Activated T-helper 1 cell treated with Interleukin-2 at 50 U/mL for 16 hours (primary cell): ENCODE measurements around the gene ZNF80.
A peak's percentile ranks its signal among the peaks of the same experiment; 100 is the strongest.
"Not testable (repeated sequence)": the region's sequence is repeated elsewhere in the genome, so short reads cannot be mapped to it uniquely, and the experiment has no call there.

Experiments
- DNase-seq: peaks from one replicate; pipeline ENCODE4 v3.0.0-alpha.2; 2020; ENCODE audit warnings: low read depth

Gene ZNF80

DNA sequence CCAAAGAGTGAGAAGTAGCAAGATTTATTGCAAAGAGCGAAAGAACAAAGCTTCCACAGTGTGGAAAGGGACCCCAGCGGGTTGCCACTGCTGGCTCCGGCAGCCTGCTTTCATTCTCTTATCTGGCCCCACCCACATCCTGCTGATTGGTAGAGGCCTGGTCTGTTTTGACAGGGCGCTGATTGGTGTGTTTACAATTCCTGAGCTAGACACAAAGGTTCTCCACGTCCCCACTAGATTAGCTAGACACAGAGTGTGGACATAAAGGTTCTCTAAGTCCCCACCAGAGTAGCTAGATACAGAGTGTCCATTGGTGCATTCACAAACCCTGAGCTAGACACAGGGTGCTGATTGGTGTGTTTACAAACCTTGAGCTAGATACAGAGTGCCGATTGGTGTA lies at the start of gene ZNF80:
TSS of gene ZNF80 (minus strand) at position 101 of the 400 bp plus-strand sequence. CDS start 504 bp downstream, outside the sequence.
- DNase-seq = not testable (repeated sequence)

DNA sequence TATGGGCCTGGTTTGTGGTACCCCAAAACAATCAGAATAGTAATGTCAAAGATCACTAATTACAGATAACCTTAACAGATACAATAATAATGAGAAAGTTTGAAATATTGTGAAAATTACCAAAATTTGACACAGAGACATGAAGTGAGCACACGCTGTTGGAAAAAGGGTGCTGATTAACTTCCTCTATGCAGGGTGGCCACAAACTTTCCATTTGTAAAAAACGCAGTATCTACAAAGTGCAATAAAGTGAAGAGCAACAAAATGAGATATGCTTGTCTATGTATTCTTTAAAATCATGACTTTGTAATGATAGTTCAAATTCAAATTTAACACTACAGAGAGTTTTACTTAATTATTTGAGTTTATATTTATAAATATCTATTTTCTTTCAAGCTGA lies 48.9 kb upstream of the ZNF80 start:
- DNase-seq = no peak

DNA sequence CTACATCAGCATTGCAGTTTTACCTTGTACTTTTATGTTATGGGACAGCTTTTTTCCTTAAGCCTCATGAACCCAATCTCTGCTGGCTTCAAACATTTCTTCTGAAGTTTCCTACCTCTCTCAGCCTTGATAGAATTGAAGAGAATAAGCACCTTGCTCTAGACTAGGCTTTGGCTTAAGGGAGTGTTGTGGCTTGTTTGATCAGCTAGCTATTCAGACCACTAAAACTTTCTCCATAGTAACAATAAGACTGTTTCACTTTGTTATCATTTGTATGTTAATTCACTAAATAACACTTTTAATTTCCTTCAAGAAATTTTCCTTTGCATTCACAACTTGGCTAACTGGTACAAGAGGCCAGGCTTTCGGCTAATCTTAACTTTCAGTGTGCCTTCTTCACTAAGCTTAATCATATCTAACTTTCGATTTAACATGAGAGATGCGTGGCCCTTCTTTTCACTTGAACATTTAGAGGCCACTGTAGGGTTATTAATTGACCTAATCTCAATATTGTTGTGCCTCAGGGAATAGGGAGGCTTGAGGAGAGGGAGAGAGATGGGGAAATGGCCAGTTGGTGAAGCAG lies 48.4 kb upstream of the ZNF80 start:
- no peak for DNase-seq

DNA sequence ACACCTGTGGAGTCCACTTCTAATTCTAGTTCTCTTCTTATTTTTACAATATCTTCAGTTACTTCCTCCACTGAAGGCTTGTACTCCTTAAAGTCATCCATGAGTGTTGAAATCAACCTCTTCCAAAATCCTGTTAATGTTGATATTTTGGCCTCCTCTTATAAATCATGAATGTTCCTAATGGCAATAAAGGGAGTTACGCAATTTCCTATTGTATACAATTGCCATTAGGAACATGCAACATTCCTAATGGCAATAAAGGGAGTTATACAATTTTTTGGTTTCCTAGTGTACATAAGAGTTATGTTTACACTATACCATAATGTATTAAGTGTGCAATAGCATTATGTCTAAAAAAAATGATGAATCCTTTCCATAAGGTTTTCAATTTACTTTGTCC lies 47.3 kb upstream of the ZNF80 start:
- no peak for DNase-seq

DNA sequence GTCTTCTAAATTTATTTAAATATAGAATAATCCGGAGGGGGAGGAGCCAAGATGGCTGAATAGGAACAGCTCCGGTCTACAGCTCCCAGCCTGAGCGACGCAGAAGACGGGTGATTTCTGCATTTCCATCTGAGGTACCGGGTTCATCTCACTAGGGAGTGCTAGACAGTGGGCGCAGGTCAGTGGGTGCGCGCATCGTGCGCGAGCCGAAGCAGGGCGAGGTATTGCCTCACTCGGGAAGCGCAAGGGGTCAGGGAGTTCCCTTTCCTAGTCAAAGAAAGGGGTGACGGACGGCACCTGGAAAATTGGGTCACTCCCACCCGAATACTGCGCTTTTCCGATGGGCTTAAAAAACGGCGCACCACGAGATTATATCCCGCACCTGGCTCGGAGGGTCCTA lies 39.5 kb upstream of the ZNF80 start:
- DNase-seq = not testable (repeated sequence)

DNA sequence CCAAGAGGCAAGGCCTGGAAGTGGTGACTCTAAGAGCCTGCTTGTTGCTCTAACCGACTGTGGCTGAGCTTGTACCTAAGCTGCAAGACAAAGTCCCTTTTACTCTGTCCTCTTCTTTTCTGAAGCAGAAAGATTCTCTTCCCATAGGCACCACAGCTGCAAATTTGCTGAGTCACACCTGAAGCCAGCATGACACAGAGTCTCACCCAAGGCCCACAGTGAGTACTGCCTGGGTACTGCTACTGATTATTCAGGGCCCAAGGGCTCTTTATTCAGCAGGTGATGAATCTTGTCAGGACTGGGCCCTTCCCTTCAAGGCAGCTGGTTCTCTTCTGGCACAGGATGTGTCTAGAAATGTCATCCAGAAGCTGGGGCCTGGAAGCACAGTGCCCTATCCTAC lies 37.6 kb upstream of the ZNF80 start:
- DNase-seq = no peak

DNA sequence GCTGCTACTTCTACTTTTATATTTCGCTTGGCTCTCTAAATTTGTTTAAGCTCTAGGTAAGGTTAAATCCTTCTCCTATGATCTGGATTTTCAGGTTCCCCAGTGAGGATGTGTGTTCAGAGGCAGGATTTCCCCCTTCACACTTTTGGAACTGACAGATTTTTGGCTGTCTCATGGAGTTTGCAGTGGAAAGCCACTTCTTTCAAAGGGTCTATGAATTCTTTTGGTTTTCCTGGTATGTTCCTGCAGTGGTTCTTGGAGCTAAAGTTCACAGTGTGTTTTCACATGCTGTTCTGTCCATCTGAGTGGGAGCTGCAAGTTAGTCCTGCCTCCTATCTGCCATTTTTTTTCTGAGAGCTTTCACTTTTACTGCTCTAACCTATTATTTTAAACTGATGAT lies 34.9 kb upstream of the ZNF80 start:
- no peak for DNase-seq

DNA sequence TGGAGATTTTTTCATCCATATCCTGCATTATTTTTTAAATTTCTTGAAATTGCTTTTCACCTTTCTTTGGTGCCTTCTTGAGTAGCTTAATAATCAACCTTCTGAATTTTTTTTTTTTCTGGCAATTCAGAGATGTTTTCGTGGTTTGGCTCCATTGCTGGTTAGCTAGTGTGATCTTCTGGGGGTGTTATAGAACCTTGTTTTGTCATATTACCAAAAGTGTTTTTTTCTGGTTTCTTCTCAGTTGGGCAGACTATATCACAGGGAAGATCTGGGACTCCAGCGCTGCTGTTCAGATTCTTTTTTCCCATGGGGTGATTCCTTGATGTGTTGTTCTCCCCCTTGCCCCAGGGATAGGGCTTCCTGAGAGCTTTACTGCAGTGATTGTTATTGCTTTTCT lies 32.6 kb upstream of the ZNF80 start:
- DNase-seq = no peak

DNA sequence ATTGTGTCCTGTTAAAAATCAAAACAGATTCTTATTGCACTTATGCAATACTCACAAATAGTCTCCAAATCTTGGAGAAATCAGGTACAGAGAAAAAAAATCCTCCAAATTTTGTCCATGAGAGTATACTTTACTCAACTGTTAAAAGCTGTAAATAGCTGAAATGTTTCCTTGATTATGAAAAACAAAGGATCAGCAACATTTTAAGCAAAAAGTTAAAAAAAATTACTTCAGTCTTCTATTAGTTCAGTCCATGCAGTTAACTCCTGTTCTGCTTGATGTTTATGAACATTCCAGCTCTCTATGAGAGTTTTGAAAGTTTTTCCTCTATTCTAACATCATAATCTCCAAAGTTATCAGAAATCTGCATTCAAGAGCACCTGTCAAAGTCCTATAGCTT lies 22.8 kb upstream of the ZNF80 start:
- no peak for DNase-seq

DNA sequence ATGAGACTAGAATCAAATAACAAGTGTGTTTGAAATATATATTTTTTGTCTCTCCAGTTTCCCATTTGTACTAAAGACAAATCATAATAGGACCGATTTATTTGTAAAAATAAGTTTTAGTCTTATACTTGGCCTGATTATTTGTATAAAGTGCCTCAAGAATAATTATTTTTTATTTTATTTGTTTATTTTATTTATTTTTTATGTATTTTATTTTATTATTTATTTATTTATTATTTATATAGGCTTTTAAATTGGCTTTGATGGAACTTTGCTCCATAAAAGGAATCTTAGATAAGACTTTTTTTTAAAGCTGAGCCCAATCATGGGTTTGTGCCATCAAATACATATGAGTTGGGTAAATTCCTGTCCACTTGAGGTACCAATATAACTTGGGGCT lies 22.2 kb upstream of the ZNF80 start:
- DNase-seq = no peak

DNA sequence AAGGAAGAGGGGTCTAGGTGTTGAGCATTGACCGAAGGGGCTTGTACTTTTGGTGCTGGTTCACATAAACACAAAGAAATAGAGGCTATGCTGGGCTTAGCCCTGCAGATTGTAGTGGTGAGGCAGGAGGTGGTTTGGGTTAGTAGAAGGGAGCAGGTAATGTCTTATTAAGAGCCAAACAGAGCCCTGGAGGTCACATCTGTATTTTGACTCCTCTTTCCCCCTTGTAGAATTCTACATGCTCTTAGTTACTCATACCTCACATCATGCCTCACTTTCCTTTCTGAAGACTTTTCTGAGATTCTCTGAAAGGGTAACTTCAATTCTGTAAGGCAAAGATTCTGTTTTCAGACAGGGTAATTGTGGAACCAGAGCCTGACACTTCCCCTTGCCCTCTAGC lies 16.1 kb upstream of the ZNF80 start:
- DNase-seq = no peak

DNA sequence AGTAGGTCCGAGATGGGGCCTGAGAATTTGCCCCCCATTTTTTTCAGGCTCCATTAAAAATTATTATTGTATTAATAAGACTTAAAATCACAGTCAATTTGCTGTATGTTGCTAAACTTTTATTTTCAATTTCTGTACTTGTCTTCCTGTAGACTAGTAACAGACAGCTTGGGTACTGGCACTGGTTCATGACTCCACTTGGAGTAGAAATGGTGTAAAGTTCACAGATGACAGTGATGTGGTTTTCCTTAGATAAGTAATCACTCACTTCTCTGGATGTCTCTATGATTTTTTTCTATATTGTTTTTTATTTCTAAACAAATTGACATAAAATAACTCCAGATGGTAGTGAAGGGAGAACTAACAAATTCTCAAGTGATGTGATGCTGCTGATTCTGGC lies 15.6 kb upstream of the ZNF80 start:
- DNase-seq = no peak

DNA sequence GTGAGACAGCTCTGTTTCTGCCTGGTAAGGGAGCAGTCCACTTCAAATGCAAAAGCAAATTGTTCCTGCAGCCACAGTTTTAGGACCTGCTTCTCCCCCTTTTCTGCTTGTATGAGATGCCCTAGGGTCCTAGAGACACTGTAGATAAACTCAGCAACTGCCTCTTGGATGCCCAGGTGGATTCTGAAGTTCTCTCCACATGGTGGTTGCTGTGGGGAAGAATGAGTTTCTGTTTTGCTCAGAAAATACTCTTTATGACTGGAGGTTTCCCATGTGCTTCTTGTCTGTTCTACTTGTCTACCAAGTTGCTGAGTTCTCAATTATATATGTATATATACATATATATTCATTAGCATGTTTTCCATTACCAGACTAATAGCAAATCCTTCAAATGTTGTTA lies 5.6 kb upstream of the ZNF80 start:
- no peak for DNase-seq

DNA sequence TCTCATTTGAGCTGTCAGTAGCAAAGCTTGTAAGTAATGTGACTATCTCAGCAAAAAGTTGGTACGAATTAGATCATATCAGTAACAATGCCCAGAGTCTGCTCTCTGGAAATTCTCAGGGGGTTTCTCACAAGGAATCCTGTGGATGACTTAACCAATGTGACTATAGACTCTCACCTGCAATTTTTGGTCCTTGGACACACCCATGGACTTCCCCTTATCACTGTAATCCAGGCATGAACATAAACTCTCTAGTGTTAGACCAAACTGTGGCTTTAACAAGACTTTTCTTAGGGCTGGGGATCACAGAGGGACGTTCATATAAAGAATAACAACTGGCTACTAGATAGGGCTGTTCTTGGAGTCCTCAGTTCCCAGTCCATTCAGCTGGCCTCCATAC lies 3.9 kb upstream of the ZNF80 start:
- DNase-seq = no peak

DNA sequence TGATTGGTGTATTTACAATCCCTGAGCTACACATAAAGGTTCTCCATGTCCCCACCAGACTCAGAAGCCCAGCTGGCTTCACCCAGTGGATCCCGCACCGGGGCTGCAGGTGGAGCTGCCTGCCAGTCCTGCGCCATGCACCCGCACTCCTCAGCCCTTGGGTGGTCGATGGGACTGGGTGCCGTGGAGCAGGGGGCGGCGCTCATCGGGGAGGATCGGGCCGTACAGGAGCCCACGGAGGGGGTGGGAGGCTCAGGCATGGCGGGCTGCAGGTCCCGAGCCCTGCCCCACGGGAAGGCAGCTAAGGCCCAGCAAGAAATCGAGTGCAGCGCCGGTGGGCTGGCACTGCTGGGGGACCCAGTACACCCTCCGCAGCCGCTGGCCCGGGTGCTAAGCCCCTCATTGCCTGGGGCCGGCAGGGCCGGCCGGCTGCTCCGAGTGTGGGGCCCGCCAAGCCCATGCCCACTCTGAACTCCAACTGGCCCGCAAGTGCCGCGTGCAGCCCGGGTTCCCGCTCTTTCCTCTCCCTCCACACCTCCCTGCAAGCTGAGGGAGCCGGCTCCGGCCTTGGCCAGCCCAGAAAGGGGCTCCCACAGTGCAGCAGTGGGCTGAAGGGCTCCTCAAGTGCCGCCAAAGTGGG lies 888 bp upstream of the ZNF80 start:
- DNase-seq = not testable (repeated sequence)

DNA sequence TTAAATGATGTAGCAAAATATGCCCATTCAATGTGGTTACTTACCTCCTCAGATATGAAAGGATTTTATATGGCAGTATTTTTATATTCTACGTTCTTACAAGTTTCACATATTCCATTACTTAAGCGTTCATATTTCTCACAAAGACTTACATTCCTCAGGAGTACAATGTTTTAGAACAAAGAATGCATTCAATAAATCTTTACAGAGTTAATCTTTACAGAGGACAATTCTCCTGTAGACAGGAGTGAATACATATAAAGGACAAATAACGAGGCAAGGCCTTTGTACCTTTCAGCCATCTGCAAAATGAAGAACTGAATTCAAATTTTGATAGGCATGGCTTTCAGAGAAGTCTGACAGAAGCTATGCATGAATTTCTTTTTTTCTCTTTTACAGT lies 1.9 kb downstream of the ZNF80 start:
- DNase-seq = no peak

DNA sequence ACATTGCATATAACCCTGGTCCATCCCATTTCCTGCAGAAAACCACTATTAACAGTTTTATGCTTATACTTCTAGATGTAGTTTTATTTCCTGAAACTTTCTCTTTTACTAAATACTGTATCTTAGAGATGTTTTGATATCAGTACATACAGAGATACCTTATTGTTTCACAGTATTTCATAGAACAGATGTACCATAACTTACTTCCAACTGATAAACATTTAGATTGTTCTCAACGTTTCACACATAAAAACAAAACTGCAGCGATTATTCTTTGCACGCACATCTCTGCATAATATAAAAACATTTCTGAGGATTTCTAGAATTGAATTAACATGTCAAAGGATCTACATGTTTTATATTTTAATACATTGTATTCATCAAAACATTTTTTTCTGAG lies 2.6 kb downstream of the ZNF80 start:
- DNase-seq = no peak

DNA sequence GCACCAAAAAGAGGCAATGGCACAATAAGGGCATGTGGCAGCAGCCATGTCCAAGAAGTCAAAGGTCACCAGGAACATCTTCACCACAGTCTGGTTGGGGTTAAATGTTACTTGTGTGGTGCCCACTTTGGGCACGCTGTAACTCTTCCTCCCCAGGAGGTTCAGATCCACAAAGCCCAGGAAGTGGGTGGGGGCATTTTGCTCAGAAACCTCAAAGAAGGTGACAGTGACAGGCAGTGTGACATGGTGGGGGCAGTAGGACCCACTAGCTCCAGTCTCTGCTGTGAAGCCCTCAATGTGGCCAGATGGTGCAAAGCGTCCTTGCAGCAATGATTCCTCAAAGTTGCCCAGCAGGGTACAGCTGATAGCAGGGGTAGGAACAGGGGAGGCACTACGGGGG lies 5.8 kb downstream of the ZNF80 start:
- peak; percentile 38 for DNase-seq

DNA sequence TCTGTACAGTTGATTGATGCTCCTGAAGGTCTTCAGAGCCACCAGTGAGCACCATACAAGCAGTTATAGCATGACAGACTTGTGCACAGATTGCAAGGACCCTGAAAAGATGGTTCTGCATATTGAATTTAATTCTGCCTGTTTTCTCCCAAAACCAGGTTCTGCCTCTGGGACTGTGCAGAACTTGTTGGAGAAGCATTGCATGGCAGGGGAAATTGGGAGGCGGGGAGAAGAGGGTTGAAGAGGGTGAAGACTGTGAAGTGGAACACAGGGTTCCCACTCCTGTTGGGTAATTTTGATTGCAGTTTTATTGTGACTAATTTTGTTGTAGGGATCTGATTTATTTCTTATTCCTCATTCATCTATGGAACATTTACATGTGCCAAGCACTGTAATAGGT lies 10.3 kb downstream of the ZNF80 start:
- no peak for DNase-seq

DNA sequence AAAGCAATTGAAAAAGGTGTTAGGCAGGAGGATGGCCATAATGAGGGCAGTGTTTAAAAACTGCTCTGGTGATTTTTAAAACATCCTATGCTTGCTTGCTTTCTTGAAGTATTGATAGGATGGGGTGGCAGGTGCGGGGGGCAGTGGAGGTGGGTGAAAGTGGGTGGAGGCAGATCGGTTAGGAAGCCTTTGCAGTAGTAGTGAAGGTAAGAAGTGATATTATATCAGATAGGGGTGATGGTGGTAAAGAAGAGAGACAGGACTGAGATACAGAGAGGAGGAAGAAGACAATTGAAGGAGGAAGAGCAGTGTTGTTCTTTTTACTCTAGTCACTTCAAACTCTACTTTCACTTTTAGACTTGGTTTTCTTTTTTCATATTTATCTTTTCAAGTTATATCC lies 11.1 kb downstream of the ZNF80 start:
- DNase-seq = no peak

DNA sequence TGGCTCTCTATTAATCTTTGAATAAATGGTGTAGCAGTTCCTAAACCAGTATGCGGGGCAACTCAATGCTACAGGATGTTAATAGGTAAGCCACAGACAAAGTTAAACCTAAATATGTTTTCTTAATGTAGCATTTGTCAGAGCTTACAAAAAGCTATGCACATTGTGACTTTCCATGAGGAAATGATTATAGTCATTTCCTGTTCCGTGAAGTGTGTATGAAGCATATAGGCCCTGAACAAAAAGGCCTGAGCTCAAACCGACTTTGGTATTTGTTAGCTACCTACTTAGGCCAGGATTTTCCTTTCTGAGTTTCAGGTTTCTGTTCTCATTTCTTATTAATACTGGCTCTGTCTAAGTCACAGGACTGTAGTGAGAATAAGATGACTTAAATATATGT lies 14.2 kb downstream of the ZNF80 start:
- DNase-seq = no peak

DNA sequence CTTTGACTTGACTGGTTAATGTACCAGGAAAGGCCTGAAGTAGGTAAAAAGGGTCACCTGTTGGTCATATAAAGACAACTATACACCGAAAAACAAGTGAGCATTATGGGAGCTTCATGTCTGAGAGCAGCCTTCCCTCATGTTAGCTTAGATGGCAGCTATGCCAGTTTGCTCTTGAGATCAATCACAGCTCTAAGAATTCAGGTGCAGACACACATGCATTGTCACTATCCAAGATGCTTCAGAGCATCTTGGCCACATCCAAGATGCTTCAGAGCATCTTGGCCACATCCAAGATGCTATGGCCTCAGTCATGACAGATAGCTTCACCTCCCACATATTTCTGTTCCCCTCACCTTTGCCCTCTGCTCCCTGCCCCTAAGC lies 15.5 kb downstream of the ZNF80 start:
- DNase-seq = no peak

DNA sequence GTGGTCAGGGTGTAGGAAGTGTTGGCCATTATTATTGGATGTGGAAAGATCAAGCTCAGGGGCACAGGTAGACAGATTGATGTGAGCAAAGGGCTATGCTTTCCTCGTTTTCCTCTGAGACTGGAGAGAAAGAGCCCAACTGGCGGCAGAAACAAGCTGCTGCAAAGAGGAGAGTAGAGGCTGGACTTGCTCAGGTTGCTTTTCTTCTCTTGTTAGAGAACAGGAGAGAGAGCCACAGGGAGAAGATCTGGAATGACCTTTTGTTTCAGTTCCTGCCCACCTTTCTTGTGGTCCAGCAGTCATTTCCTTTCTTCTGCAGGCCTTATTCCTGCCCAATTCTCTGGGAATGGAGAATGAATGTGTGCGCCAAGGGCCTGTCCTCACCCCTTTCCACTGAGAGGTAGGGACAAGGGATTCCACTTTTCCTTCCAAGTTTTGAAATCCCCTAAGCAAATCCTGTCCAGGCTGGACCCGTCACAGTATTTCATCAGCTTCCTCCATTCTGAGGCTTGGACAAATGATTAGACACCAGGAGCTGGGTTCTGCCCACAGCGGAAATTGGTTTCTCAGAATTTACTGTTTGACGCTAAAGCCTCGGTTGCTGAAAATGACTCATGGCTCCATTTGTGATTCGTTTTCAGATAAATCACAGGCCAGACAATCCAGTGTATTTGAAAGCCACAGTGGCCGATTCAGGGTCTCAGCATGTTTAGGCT lies 16.1 kb downstream of the ZNF80 start:
- DNase-seq = peak; percentile 20

DNA sequence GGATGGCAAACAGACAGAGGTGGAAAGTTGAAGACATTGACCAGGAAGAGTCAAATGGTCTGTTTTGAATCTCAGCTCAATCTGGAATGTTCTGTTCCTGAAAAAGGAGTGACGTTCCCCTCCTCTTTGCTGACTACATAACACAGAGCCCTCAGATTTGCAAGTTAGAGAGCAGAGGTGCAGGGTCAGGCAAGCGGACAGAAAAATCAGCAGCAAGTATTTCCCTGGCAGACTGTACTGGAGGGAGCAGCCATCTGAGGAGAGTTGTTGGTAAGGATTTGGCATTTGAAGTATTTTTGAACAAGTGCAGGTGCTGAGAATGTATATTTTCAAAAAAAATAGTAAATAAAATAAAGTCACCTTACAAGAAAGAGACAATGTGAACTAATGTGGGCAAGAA lies 17.6 kb downstream of the ZNF80 start:
- no peak for DNase-seq
